Astrocyte (in vitro differentiated cells and primary cell): ENCODE data around the gene DNMT1. TPM values are rescaled to one million over a fixed set of nuclear protein-coding genes. Genes with fewer than 3 reads are reported as not detected.

ENCODE experiments used
- DNase-seq: peaks from one replicate; pipeline ENCODE4 v3.0.0-alpha.2; 2010; ENCODE audit warnings: low read depth
- FAIRE-seq: peaks from 2 replicates; lab custom pipeline; 2011; peaks lifted over from hg19 to GRCh38; lab: Jason Lieb, UNC
- H2AFZ ChIP-seq: 2 replicates; pipeline ENCODE4 v1.6.0; 2012; ENCODE audit warnings: low read depth, low read length, inconsistent platforms
- H3K27ac ChIP-seq: 2 replicates; pipeline ENCODE4 v1.5.1; 2011; ENCODE audit warnings: low read depth, low read length, inconsistent platforms
- H3K27me3 ChIP-seq: 2 replicates; pipeline ENCODE4 v1.6.0; 2011; ENCODE audit warnings: low read length, inconsistent platforms; ENCODE audit not compliant: insufficient read depth
- H3K36me3 ChIP-seq: 2 replicates; pipeline ENCODE4 v1.5.1; 2011; ENCODE audit warnings: low read length, inconsistent platforms; ENCODE audit not compliant: insufficient read depth
- H3K4me1 ChIP-seq: 2 replicates; pipeline ENCODE4 v1.5.1; 2011; ENCODE audit warnings: low read length, inconsistent platforms; ENCODE audit not compliant: insufficient read depth
- H3K4me2 ChIP-seq: 2 replicates; pipeline ENCODE4 v1.6.0; 2012; ENCODE audit warnings: low read length, inconsistent platforms
- H3K4me3 ChIP-seq: 2 replicates; pipeline ENCODE4 v1.5.1; 2011; ENCODE audit warnings: low read depth, mild to moderate bottlenecking, low read length, inconsistent platforms; ENCODE audit not compliant: insufficient read depth
- H3K79me2 ChIP-seq: 2 replicates; pipeline ENCODE4 v1.6.0; 2012; ENCODE audit warnings: mild to moderate bottlenecking, low read length, inconsistent platforms; ENCODE audit not compliant: insufficient read depth
- H3K9ac ChIP-seq: 2 replicates; pipeline ENCODE4 v1.6.0; 2012; ENCODE audit warnings: mild to moderate bottlenecking, low read length, inconsistent platforms
- H3K9me3 ChIP-seq: 2 replicates; pipeline ENCODE4 v1.5.1; 2012; ENCODE audit warnings: low read depth, mild to moderate bottlenecking, low read length, inconsistent platforms; ENCODE audit not compliant: insufficient read depth
- H4K20me1 ChIP-seq: 2 replicates; pipeline ENCODE4 v1.6.0; 2012; ENCODE audit warnings: low read length, inconsistent platforms; ENCODE audit not compliant: insufficient read depth
- H3K27ac Mint-ChIP-seq: one replicate; pipeline ENCODE4 v1.8.0; 2021; ENCODE audit warnings: mild to moderate bottlenecking, mixed read lengths; ENCODE audit not compliant: unreplicated experiment
- H3K27me3 Mint-ChIP-seq: one replicate; pipeline ENCODE4 v1.8.0; 2021; ENCODE audit warnings: low read depth, mixed read lengths; ENCODE audit not compliant: unreplicated experiment
- H3K36me3 Mint-ChIP-seq: one replicate; pipeline ENCODE4 v1.8.0; 2021; ENCODE audit warnings: low read depth, mixed read lengths; ENCODE audit not compliant: unreplicated experiment
- H3K4me1 Mint-ChIP-seq: one replicate; pipeline ENCODE4 v1.8.0; 2021; ENCODE audit warnings: low read depth, mixed read lengths; ENCODE audit not compliant: unreplicated experiment
- H3K4me3 Mint-ChIP-seq: one replicate; pipeline ENCODE4 v1.8.0; 2021; ENCODE audit warnings: mild to moderate bottlenecking, moderate library complexity, mixed read lengths; ENCODE audit not compliant: unreplicated experiment
- H3K9me3 Mint-ChIP-seq: one replicate; pipeline ENCODE4 v1.8.0; 2021; ENCODE audit warnings: mild to moderate bottlenecking, mixed read lengths; ENCODE audit not compliant: unreplicated experiment
- EZH2 ChIP-seq: IDR thresholded peaks from 2 replicates; pipeline ENCODE4 v1.6.1; 2012; ENCODE audit warnings: mild to moderate bottlenecking, low read length, inconsistent platforms; ENCODE audit not compliant: insufficient read depth
- total RNA-seq: library from RNA; stranded (reverse); gene quantifications from 2 replicates; pipeline ENCODE4 v1.2.1, GENCODE V29; 2021
- TF ChIP-seq, protein P1 (sequence below): IDR thresholded peaks from 2 replicates; pipeline ENCODE4 v1.5.1; 2011; ENCODE audit warnings: low read depth, mild to moderate bottlenecking, inconsistent platforms, low read length, moderate library complexity; ENCODE audit not compliant: insufficient read depth

Gene DNMT1
- total RNA-seq, 1 donor from 2014 or later, result 50.6 TPM

DNA sequence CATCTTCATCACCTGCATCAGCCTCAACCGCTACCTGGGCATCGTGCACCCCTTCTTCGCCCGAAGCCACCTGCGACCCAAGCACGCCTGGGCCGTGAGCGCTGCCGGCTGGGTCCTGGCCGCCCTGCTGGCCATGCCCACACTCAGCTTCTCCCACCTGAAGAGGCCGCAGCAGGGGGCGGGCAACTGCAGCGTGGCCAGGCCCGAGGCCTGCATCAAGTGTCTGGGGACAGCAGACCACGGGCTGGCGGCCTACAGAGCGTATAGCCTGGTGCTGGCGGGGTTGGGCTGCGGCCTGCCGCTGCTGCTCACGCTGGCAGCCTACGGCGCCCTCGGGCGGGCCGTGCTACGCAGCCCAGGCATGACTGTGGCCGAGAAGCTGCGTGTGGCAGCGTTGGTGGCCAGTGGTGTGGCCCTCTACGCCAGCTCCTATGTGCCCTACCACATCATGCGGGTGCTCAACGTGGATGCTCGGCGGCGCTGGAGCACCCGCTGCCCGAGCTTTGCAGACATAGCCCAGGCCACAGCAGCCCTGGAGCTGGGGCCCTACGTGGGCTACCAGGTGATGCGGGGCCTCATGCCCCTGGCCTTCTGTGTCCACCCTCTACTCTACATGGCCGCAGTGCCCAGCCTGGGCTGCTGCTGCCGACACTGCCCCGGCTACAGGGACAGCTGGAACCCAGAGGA lies 80.6 kb downstream of the DNMT1 start:
- DNase-seq, result no peak
- peaks cover 10% of the 10 kb centered on the region for H3K4me1 ChIP-seq
- H3K9me3 ChIP-seq, result no peaks in the 10 kb centered on the region
- H3K27me3 ChIP-seq, result no peaks in the 10 kb centered on the region
- H3K4me3 Mint-ChIP-seq, result no peak overlapping the region
- peaks cover 8% of the 10 kb centered on the region for H3K36me3 ChIP-seq
- no peak overlapping the region for H3K27ac ChIP-seq
- no peaks in the 10 kb centered on the region for H3K9me3 Mint-ChIP-seq
- H3K27me3 Mint-ChIP-seq, result no peaks in the 10 kb centered on the region
- H3K9ac ChIP-seq, result no peak overlapping the region
- H3K27ac Mint-ChIP-seq, result no peak overlapping the region
- no peak overlapping the region for H2AFZ ChIP-seq
- no peak for TF ChIP-seq EZH2
- TF ChIP-seq, protein P1, sequence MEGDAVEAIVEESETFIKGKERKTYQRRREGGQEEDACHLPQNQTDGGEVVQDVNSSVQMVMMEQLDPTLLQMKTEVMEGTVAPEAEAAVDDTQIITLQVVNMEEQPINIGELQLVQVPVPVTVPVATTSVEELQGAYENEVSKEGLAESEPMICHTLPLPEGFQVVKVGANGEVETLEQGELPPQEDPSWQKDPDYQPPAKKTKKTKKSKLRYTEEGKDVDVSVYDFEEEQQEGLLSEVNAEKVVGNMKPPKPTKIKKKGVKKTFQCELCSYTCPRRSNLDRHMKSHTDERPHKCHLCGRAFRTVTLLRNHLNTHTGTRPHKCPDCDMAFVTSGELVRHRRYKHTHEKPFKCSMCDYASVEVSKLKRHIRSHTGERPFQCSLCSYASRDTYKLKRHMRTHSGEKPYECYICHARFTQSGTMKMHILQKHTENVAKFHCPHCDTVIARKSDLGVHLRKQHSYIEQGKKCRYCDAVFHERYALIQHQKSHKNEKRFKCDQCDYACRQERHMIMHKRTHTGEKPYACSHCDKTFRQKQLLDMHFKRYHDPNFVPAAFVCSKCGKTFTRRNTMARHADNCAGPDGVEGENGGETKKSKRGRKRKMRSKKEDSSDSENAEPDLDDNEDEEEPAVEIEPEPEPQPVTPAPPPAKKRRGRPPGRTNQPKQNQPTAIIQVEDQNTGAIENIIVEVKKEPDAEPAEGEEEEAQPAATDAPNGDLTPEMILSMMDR, result no peak
- H3K36me3 Mint-ChIP-seq, result peaks cover 13% of the 10 kb centered on the region
- H4K20me1 ChIP-seq, result peaks cover 77% of the 10 kb centered on the region
- H3K4me1 Mint-ChIP-seq, result peaks cover 10% of the 10 kb centered on the region
- H3K4me3 ChIP-seq, result no peak overlapping the region
- H3K79me2 ChIP-seq, result peaks cover 40% of the 10 kb centered on the region
- H3K4me2 ChIP-seq, result no peak overlapping the region
- FAIRE-seq, result no peak

DNA sequence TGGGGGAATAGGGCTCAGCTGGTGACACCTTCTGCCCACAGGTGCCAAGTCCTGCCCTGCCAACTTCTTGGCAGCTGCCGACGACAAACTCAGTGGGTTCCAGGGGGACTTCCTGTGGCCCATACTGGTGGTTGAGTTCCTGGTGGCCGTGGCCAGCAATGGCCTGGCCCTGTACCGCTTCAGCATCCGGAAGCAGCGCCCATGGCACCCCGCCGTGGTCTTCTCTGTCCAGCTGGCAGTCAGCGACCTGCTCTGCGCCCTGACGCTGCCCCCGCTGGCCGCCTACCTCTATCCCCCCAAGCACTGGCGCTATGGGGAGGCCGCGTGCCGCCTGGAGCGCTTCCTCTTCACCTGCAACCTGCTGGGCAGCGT lies 81.2 kb downstream of the DNMT1 start:
- Histone ChIP-seq H3K4me3 (no peak overlapping the region), H3K36me3 (peaks cover 11% of the 10 kb centered on the region), H3K4me2 (no peak overlapping the region), H3K27ac (no peak overlapping the region), H3K79me2 (peaks cover 39% of the 10 kb centered on the region), H3K9ac (no peak overlapping the region), H3K4me1 (peaks cover 4% of the 10 kb centered on the region), H3K27me3 (no peaks in the 10 kb centered on the region), H2AFZ (no peak overlapping the region), H4K20me1 (peaks cover 73% of the 10 kb centered on the region), H3K9me3 (no peaks in the 10 kb centered on the region)
- H3K27me3 Mint-ChIP-seq, result no peaks in the 10 kb centered on the region
- DNase-seq, result no peak
- H3K4me3 Mint-ChIP-seq, result no peak overlapping the region
- TF ChIP-seq, protein P1, result no peak
- FAIRE-seq, result no peak
- H3K4me1 Mint-ChIP-seq, result peaks cover 6% of the 10 kb centered on the region
- H3K27ac Mint-ChIP-seq, result no peak overlapping the region
- H3K36me3 Mint-ChIP-seq, result peaks cover 14% of the 10 kb centered on the region
- H3K9me3 Mint-ChIP-seq, result no peaks in the 10 kb centered on the region

DNA sequence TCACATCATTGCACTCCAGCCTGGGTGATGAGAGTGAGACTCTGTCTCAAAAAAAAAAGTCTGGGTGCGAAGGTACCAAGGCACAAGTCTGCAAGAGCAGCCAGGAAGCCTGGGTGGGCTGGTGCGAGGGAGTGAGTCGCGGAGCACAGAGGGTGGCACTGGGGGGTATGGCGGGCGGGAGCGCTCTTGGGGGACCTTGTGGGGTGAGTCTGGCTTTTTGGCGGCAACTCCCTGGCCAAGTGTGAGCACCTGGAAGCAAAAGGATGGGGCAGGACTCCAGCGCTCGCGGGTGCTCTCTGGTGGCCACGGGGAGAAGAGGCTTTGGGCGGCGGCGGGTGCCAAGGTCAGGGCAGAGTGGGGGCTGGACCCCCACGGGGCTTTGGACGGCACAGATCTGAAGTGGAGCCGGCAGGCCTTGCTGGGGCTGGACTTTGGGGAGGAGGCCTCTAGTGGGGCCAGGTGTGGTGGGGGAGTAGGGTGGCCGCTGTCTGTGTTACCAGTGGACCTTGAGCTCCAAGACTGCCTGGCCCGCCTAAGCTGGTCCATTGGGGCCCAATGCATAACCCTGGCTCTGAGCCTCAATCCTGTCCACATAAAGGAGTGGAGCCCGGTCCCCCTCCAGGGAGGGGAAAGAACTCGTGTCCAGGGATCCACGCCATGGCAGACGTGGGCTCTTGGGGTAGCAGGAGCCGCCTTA lies 81.7 kb downstream of the DNMT1 start:
- Mint-ChIP-seq H3K27me3 (no peaks in the 10 kb centered on the region), H3K4me1 (peaks cover 7% of the 10 kb centered on the region), H3K4me3 (peak overlapping the region; percentile 57), H3K36me3 (peaks cover 16% of the 10 kb centered on the region), H3K27ac (peak overlapping the region; percentile 80), H3K9me3 (no peaks in the 10 kb centered on the region)
- FAIRE-seq (no peak), DNase-seq (no peak)
- H3K4me3 ChIP-seq, result no peak overlapping the region
- TF ChIP-seq, protein P1, result peak; percentile 22
- no peak for TF ChIP-seq EZH2
- H3K36me3 ChIP-seq, result peaks cover 15% of the 10 kb centered on the region
- peaks cover 3% of the 10 kb centered on the region for H3K4me1 ChIP-seq
- H3K9ac ChIP-seq, result no peak overlapping the region
- no peaks in the 10 kb centered on the region for H3K9me3 ChIP-seq
- H3K4me2 ChIP-seq, result no peak overlapping the region
- H3K27me3 ChIP-seq, result no peaks in the 10 kb centered on the region
- H2AFZ ChIP-seq, result no peak overlapping the region
- H4K20me1 ChIP-seq, result peaks cover 78% of the 10 kb centered on the region
- H3K79me2 ChIP-seq, result peaks cover 39% of the 10 kb centered on the region
- H3K27ac ChIP-seq, result no peak overlapping the region
